ENCODE results near the gene HSPB8.

The HSPB8 gene

GRCh38 chr12:119178544-119179334 is at the start of gene HSPB8:
HSPB8 (plus strand) TSS chr12:119178931; CDS start chr12:119179313, 382 bp downstream.
- no peak for DNase-seq

- no peak for DNase-seq
Observed at GRCh38 chr12:119129827-119130434, 48.8 kb upstream of the HSPB8 start.

- no peak for DNase-seq
Observed at GRCh38 chr12:119130523-119130922, 48.2 kb upstream of the HSPB8 start.

GRCh38 chr12:119134284-119135072 is 44.3 kb upstream of the HSPB8 start:
- no peak for DNase-seq

GRCh38 chr12:119136811-119137410 is 41.8 kb upstream of the HSPB8 start:
- DNase-seq: no peak

- DNase-seq: no peak
Observed at GRCh38 chr12:119139448-119139847, 39.3 kb upstream of the HSPB8 start.

- no peak for DNase-seq
Observed at GRCh38 chr12:119145367-119145766, 33.4 kb upstream of the HSPB8 start.

- no peak for DNase-seq
Observed at GRCh38 chr12:119147847-119148448, 30.8 kb upstream of the HSPB8 start.

GRCh38 chr12:119149270-119149669 is 29.5 kb upstream of the HSPB8 start:
- DNase-seq: no peak

GRCh38 chr12:119151445-119152026 is 27.2 kb upstream of the HSPB8 start:
- DNase-seq: no peak

- DNase-seq: no peak
Observed at GRCh38 chr12:119153477-119154434, 25.0 kb upstream of the HSPB8 start.

GRCh38 chr12:119154435-119154818 is 24.3 kb upstream of the HSPB8 start:
- DNase-seq: no peak

GRCh38 chr12:119156401-119157044 is 22.2 kb upstream of the HSPB8 start:
- no peak for DNase-seq

- no peak for DNase-seq
Observed at GRCh38 chr12:119157528-119157927, 21.2 kb upstream of the HSPB8 start.

- no peak for DNase-seq
Observed at GRCh38 chr12:119157978-119158377, 20.8 kb upstream of the HSPB8 start.

GRCh38 chr12:119158402-119158801 is 20.3 kb upstream of the HSPB8 start:
- DNase-seq: no peak

- no peak for DNase-seq
Observed at GRCh38 chr12:119159844-119160243, 18.9 kb upstream of the HSPB8 start.

- DNase-seq: no peak
Observed at GRCh38 chr12:119167902-119168301, 10.8 kb upstream of the HSPB8 start.

- DNase-seq: no peak
Observed at GRCh38 chr12:119168721-119169120, 10.0 kb upstream of the HSPB8 start.

GRCh38 chr12:119169150-119169549 is 9.6 kb upstream of the HSPB8 start:
- no peak for DNase-seq

- no peak for DNase-seq
Observed at GRCh38 chr12:119171291-119171690, 7.4 kb upstream of the HSPB8 start.

Measured in activated T-cell treated with anti-CD3 and anti-CD28 coated beads for 4 hours (primary cell).